Measurements from ENCODE around the gene MPND. TPM values are rescaled to one million over a fixed set of nuclear protein-coding genes. Genes with fewer than 3 reads are reported as not detected.

The MPND gene
- total RNA-seq, 1 experiment from 2014 or later, result 24.3 TPM

DNA sequence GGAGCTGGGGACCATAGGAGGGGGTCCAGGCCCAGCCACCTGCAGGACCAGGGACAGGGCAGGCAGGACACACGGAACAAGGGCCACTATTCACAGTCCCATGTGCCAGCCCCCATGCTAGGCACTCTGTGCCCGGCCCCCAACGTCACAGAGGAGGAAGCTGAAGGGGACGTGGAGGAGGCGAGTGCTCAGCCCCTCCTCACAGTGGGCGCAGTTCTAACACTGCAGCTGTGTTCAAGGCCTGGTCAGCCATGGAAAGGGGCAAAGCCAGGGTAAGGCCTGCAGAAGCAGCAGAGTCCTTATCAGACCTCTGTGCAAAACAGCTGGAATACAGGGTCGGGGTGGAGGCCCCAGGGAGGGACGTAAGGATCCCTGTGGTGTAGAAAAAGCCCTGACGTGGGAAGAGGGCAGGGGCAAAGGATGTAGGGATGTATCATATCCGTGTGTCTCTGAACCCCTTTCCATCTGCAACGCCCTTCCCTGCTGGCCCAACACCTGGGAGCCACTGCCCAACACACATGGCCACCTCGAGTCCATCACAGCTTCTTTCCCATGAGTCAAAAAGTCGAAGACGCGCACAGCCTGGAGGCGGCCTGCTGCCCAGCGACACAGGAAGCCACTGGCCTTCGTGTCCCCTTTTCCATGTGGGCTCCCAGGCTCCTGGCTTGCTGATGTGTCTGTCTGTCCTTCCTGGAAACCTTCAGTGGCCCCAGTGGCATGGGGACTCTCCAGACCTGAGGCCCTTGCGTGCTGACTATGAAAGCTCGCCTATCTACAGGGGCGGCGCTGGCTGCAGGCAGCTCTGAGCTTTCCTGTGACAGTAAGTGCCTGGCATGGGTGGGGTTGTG is 29.0 kb downstream of the MPND start:
- peaks cover 41 to 67% of the 10 kb centered on the region in 2 experiments for H3K4me1 ChIP-seq (ENCODE audit: control insufficient read depth in 1 of 2, insufficient read depth in 2 of 2, low read length in 2 of 2)
- intact Hi-C loops (cut with micrococcal nuclease), result no loop called here
- no peak for TF ChIP-seq EZH2 (IDR thresholded peaks at IDR 0.05)
- TF ChIP-seq, protein P1, sequence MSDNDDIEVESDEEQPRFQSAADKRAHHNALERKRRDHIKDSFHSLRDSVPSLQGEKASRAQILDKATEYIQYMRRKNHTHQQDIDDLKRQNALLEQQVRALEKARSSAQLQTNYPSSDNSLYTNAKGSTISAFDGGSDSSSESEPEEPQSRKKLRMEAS (IDR thresholded peaks at IDR 0.05), result no peak
- no peak for TF ChIP-seq SIN3A (IDR thresholded peaks at IDR 0.05; ENCODE audit: low read depth)
- TF ChIP-seq YY1 (IDR thresholded peaks at IDR 0.05; ENCODE audit: extremely low read depth, insufficient replicate concordance, low read depth, low read length), result no peak
- no peak for TF ChIP-seq RAD21 (IDR thresholded peaks at IDR 0.05; ENCODE audit: low read depth)
- TF ChIP-seq POLR2AphosphoS5 (IDR thresholded peaks at IDR 0.05; ENCODE audit: low read depth, low read length), result no peak
- no peak for TF ChIP-seq JUND (IDR thresholded peaks at IDR 0.05)
- TF ChIP-seq TCF7L2 (IDR thresholded peaks at IDR 0.05; ENCODE audit: borderline replicate concordance, extremely low read depth, insufficient read depth, insufficient read length), result no peak
- no peak for TF ChIP-seq CBX3 (IDR thresholded peaks at IDR 0.05; ENCODE audit: low read depth)
- TF ChIP-seq REST (IDR thresholded peaks at IDR 0.05; ENCODE audit: low read depth), result no peak
- TF ChIP-seq EZH2phosphoT487 (IDR thresholded peaks at IDR 0.05; ENCODE audit: borderline replicate concordance), result no peak
- no peak for TF ChIP-seq SRF (IDR thresholded peaks at IDR 0.05; ENCODE audit: low read depth)
- TF ChIP-seq, protein P2, sequence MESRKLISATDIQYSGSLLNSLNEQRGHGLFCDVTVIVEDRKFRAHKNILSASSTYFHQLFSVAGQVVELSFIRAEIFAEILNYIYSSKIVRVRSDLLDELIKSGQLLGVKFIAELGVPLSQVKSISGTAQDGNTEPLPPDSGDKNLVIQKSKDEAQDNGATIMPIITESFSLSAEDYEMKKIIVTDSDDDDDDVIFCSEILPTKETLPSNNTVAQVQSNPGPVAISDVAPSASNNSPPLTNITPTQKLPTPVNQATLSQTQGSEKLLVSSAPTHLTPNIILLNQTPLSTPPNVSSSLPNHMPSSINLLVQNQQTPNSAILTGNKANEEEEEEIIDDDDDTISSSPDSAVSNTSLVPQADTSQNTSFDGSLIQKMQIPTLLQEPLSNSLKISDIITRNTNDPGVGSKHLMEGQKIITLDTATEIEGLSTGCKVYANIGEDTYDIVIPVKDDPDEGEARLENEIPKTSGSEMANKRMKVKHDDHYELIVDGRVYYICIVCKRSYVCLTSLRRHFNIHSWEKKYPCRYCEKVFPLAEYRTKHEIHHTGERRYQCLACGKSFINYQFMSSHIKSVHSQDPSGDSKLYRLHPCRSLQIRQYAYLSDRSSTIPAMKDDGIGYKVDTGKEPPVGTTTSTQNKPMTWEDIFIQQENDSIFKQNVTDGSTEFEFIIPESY (IDR thresholded peaks at IDR 0.05; ENCODE audit: extremely low read depth, insufficient replicate concordance, low read length), result no peak
- ChIA-PET CTCF (no interaction called here), POLR2A (no interaction called here), RAD21 (ENCODE audit: low non-redundant PET in 1 of 2, low total read pairs in 2 of 2, uncharacterized antibody in 2 of 2, unreplicated experiment in 2 of 2) (no interaction called here)
- no peak for DNase-seq (ENCODE audit: low read depth, low spot score)
- H4K20me1 ChIP-seq (ENCODE audit: insufficient read depth), result peaks cover 3% of the 10 kb centered on the region; the same call in 1 of the 2 replicates
- H3K4me3 ChIP-seq (replicated peaks in 1 of 2; ENCODE audit: low read depth in 1 of 2, low read length in 2 of 2), result no peak overlapping the region
- H3K9me2 ChIP-seq (ENCODE audit: insufficient read depth), result no peaks in the 10 kb centered on the region
- no peak overlapping the region for H2AFZ ChIP-seq (ENCODE audit: low read depth, low read length, poor library complexity, severe bottlenecking)
- H3K9me3 ChIP-seq (ENCODE audit: control insufficient read depth in 1 of 2, insufficient read depth in 1 of 2, low read depth in 1 of 2, low read length in 2 of 2), result no peaks in the 10 kb centered on the region
- no peak for ATAC-seq
- H3K9ac ChIP-seq (ENCODE audit: low read length), result no peak overlapping the region
- no peak overlapping the region for H3K4me2 ChIP-seq (ENCODE audit: low read length)
- H3K27ac ChIP-seq (ENCODE audit: low read depth, low read length), result no peak overlapping the region; the same call in 1 of the 2 replicates
- H3K79me2 ChIP-seq (ENCODE audit: insufficient read depth, low read length), result peaks cover 92% of the 10 kb centered on the region
- BruUV-seq (replicated peaks), result no TSS peak
- H3K27me3 ChIP-seq (ENCODE audit: insufficient read depth, low read length), result no peaks in the 10 kb centered on the region
- H3K36me3 ChIP-seq (ENCODE audit: control insufficient read depth in 1 of 2, insufficient read depth in 2 of 2, low read length in 2 of 2), result no peaks in the 10 kb centered on the region
